Activated naive CD4-positive, alpha-beta T cell (primary cell): ENCODE results near the gene MBD3L1.

Experiments
- DNase-seq, 4 experiments: peaks; one replicate each; lab custom pipeline; 2025; lab: John Stamatoyannopoulos, UW

MBD3L1 gene

GRCh38 chr19:8832132-8833021 lies at the start of gene MBD3L1, which contains the start of gene ZNF558:
MBD3L1 (plus strand) TSS chr19:8832377; CDS start chr19:8842679, 10,302 bp downstream.
ZNF558 (minus strand) TSS chr19:8832304; CDS start chr19:8822659, 9,645 bp downstream.
- peak; percentile 99 to 100 (median 100) for DNase-seq

DNA sequence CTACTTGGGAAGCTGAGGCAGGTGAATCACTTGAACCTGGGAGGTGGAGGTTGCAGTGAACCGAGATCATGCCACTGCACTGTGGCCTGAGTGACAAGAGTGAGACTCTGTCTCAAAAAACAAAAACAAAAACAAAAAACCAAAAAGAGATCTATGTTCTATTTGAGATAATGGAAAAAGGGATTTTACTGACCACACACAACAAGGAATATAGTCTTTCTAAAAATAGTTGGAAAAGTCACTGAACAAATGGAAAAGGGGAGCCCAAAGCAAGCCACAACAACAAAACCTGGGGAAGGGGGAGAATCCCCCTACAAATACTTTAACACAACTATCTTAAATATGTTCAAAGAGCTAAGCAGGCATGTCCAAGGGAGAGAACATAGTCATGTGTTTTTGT lies 37.4 kb upstream of the MBD3L1 start:
- DNase-seq: no peak

- DNase-seq: no peak
These were observed 25.5 kb upstream of the MBD3L1 start for GRCh38 chr19:8806661-8807060.

GRCh38 chr19:8811315-8812172 lies 20.6 kb upstream of the MBD3L1 start:
- DNase-seq: no peak

DNA sequence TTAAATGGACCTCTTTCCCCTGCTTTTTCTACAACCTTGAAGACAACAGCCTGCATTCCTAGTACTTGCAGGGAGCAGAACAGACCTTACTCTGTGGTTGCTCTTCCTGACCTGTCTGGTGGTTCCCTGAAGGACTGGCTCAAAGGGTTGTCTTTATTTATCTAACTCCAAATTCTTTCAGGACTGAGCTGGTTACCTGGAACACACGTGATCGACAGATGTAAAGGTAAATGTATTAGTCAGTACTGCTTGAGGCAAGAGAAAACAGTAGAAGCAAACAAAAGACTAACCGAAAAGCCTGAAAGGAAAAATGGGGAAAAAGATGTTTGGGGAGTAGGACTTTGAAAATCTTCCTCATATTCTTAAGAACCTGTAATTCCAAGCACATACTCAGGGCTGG lies 18.0 kb upstream of the MBD3L1 start:
- DNase-seq: no peak

GRCh38 chr19:8815780-8816179 lies 16.4 kb upstream of the MBD3L1 start:
- no peak for DNase-seq

DNA sequence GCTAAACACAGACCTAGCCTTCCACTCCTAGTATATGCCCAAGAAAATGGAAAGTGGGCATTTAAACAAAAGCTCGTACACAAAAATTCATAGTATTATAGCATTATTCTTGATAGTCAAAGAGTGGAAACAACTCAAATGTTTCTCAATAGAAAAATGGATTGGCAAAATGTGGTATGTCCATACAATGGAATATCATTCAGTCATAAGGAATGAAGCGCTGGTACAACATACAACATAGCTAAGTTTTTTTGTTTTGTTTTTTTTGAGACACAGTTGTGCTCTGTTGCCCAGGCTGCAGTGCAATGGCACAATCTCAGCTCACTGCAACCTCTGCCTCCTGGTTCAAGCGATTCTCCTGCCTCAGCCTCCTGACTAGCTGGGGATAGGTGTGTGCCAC lies 11.9 kb upstream of the MBD3L1 start:
- DNase-seq: no peak

- DNase-seq: no peak
These were observed 10.4 kb upstream of the MBD3L1 start for GRCh38 chr19:8821748-8822241.

GRCh38 chr19:8826371-8826770 lies 5.8 kb upstream of the MBD3L1 start:
- DNase-seq: no peak

GRCh38 chr19:8827277-8827676 lies 4.9 kb upstream of the MBD3L1 start:
- DNase-seq: no peak

DNA sequence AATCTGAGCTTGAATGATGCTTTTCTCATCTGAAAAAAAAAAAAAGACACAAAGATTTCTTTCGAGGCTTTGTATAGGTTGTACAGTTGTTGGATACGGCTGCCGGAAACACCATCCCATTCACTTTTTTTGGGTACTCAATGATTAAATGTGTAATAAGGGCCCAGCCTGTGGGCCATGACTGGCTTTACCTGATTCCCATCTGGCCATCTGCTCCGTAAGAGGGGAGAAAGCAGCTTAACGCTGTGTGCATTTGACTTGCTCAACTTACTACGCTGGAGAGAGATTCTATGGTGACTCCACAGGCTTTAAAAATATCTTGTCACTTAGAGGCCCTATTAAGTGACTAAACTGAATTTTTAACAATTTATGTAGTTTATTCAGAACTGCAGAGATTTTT lies 804 bp upstream of the MBD3L1 start:
- DNase-seq: no peak

GRCh38 chr19:8831832-8832131 lies 395 bp upstream of the MBD3L1 start:
- DNase-seq: peak in 1 of 4 experiments; percentile 50

GRCh38 chr19:8835446-8835845 lies 3.3 kb downstream of the MBD3L1 start:
- no peak for DNase-seq

GRCh38 chr19:8835877-8836276 lies 3.7 kb downstream of the MBD3L1 start:
- no peak for DNase-seq

GRCh38 chr19:8840708-8841107 lies 8.5 kb downstream of the MBD3L1 start:
- no peak for DNase-seq

GRCh38 chr19:8846819-8847218 lies 14.6 kb downstream of the MBD3L1 start:
- no peak for DNase-seq

- DNase-seq: no peak
These were observed 17.1 kb downstream of the MBD3L1 start for GRCh38 chr19:8849232-8849631.

GRCh38 chr19:8850488-8850887 lies 18.3 kb downstream of the MBD3L1 start:
- no peak for DNase-seq

DNA sequence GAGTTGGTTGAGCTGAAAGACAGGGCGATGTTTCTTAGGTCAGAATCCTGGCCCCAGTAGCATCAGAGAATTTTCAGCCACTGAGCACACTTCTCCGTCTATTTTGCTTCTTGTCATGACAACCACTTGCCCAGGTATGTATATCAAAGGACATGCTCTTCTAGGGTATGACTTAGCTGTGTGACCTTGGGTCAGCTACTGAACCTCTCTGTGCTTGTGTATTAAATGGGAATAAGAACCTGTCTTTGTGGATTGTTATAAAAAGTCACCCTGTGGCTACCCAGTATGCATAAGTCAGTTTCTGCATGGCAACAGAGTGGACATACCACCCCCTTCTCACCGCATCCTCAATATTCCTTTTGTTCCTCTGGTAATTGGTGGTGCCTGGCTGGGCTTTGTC lies 26.1 kb downstream of the MBD3L1 start:
- no peak for DNase-seq

DNA sequence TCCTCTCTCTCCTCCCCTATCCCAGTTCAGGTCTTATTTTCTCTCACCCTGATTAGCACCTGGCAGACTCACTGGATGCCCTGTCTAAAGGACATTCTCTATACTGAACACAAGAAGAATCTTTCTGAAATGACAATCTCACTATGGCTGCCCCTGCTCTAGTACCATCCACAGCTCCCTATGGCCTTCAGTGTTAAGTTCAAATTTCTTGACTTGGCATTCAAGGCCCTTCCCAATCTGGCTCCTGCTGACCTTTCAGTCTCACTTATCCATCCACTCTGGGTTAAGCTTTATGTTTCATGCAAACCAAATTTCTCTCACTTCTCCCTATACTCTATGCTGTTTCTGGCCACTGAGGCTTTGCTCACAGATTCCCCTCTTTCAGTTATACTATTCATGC lies 34.2 kb downstream of the MBD3L1 start:
- DNase-seq: no peak

- DNase-seq: no peak
These were observed 45.9 kb downstream of the MBD3L1 start for GRCh38 chr19:8877854-8878705.
